HEK293 (cell line): ENCODE measurements around the gene CDC40.
A peak's percentile ranks its signal among the peaks of the same experiment; 100 is the strongest.

Experiments used
- CTCF ChIP-seq: fragments of 450-650 bp; formaldehyde crosslinking; IDR thresholded peaks from 2 replicates; pipeline ENCODE4 v1.5.1; 2016; ENCODE audit warnings: missing biosample characterization, missing genetic modification characterization
- FEZF1 ChIP-seq: fragments of 450-650 bp; formaldehyde crosslinking; IDR thresholded peaks from 2 replicates; pipeline ENCODE4 v1.5.1; 2016; ENCODE audit warnings: missing biosample characterization, missing genetic modification characterization
- MYNN ChIP-seq: fragments of 450-650 bp; formaldehyde crosslinking; IDR thresholded peaks from 2 replicates; pipeline ENCODE4 v1.5.1; 2016; ENCODE audit warnings: missing biosample characterization, missing genetic modification characterization, borderline replicate concordance
- REST ChIP-seq: fragments of 450-650 bp; formaldehyde crosslinking; IDR thresholded peaks from 2 replicates; pipeline ENCODE4 v1.5.1; 2016; ENCODE audit warnings: missing biosample characterization, missing genetic modification characterization
- SALL2 ChIP-seq: fragments of 450-650 bp; formaldehyde crosslinking; IDR thresholded peaks from 2 replicates; pipeline ENCODE4 v1.5.0; 2017; ENCODE audit warnings: missing biosample characterization, mild to moderate bottlenecking, missing genetic modification characterization, borderline replicate concordance
- TRIM28 ChIP-seq: IDR thresholded peaks from 2 replicates; pipeline ENCODE4 v1.6.1; 2011; ENCODE audit warnings: low read length, control low read depth, borderline replicate concordance
- YY1 ChIP-seq: fragments of 450-650 bp; formaldehyde crosslinking; IDR thresholded peaks from 2 replicates; pipeline ENCODE4 v1.5.1; 2018; ENCODE audit warnings: missing biosample characterization, missing genetic modification characterization
- ZBTB11 ChIP-seq: fragments of 450-650 bp; formaldehyde crosslinking; conservative IDR thresholded peaks from 2 replicates; pipeline ENCODE4 v1.5.1; 2016; ENCODE audit warnings: low read depth, missing biosample characterization, missing genetic modification characterization
- ZBTB20 ChIP-seq: fragments of 450-650 bp; formaldehyde crosslinking; IDR thresholded peaks from 2 replicates; pipeline ENCODE4 v1.5.1; 2016; ENCODE audit warnings: missing biosample characterization, missing genetic modification characterization
- ZNF132 ChIP-seq: fragments of 450-650 bp; formaldehyde crosslinking; IDR thresholded peaks from 2 replicates; pipeline ENCODE4 v1.5.1; 2017; ENCODE audit warnings: missing biosample characterization, missing genetic modification characterization, borderline replicate concordance
- ZNF133 ChIP-seq: fragments of 450-650 bp; formaldehyde crosslinking; IDR thresholded peaks from 2 replicates; pipeline ENCODE4 v1.5.1; 2016; ENCODE audit warnings: missing biosample characterization, missing genetic modification characterization
- ZNF248 ChIP-seq: fragments of 450-650 bp; formaldehyde crosslinking; IDR thresholded peaks from 2 replicates; pipeline ENCODE4 v1.5.1; 2017; ENCODE audit warnings: missing biosample characterization, missing genetic modification characterization
- ZNF26 ChIP-seq: fragments of 450-650 bp; formaldehyde crosslinking; IDR thresholded peaks from 2 replicates; pipeline ENCODE4 v1.5.1; 2016; ENCODE audit warnings: missing biosample characterization, missing genetic modification characterization
- ZNF366 ChIP-seq: fragments of 450-650 bp; formaldehyde crosslinking; conservative IDR thresholded peaks from 2 replicates; pipeline ENCODE4 v1.5.1; 2016; ENCODE audit warnings: missing biosample characterization, missing genetic modification characterization
- ZNF416 ChIP-seq: fragments of 450-650 bp; formaldehyde crosslinking; IDR thresholded peaks from 2 replicates; pipeline ENCODE4 v1.5.1; 2016; ENCODE audit warnings: missing biosample characterization, missing genetic modification characterization
- ZNF449 ChIP-seq: fragments of 450-650 bp; formaldehyde crosslinking; IDR thresholded peaks from 2 replicates; pipeline ENCODE4 v1.5.1; 2017; ENCODE audit warnings: missing biosample characterization, mild to moderate bottlenecking, missing genetic modification characterization, moderate library complexity
- ZNF513 ChIP-seq: fragments of 450-650 bp; IDR thresholded peaks from 2 replicates; pipeline ENCODE4 v1.5.1; 2018; ENCODE audit warnings: missing biosample characterization, missing genetic modification characterization
- ZNF639 ChIP-seq: fragments of 450-650 bp; formaldehyde crosslinking; IDR thresholded peaks from 2 replicates; pipeline ENCODE4 v1.5.1; 2016; ENCODE audit warnings: missing biosample characterization, missing genetic modification characterization
- ZNF701 ChIP-seq: fragments of 450-650 bp; formaldehyde crosslinking; IDR thresholded peaks from 2 replicates; pipeline ENCODE4 v1.5.1; 2016; ENCODE audit warnings: missing biosample characterization, missing genetic modification characterization
- ZNF707 ChIP-seq: fragments of 450-650 bp; formaldehyde crosslinking; IDR thresholded peaks from 2 replicates; pipeline ENCODE4 v1.5.1; 2016; ENCODE audit warnings: missing biosample characterization, missing genetic modification characterization
- ZNF747 ChIP-seq: fragments of 450-650 bp; formaldehyde crosslinking; IDR thresholded peaks from 2 replicates; pipeline ENCODE4 v1.5.1; 2016; ENCODE audit warnings: missing biosample characterization, missing genetic modification characterization

The CDC40 gene

GRCh38 chr6:110180228-110181008 lies at the start of gene CDC40 (continued):
- no peak for TF ChIP-seq ZNF416 (tag by site-specific recombination)
- no peak for TF ChIP-seq ZNF707 (tag by site-specific recombination)
- peak; percentile 87; the same call in 1 of the 2 replicates for TF ChIP-seq TRIM28
- no peak for TF ChIP-seq ZNF133 (tag by site-specific recombination)
- TF ChIP-seq ZBTB11 (tag by site-specific recombination), result peak; percentile 46
- no peak for TF ChIP-seq REST (tag by site-specific recombination)
- TF ChIP-seq ZNF513 (tag by site-specific recombination), result 0 out of 2 replicates have a peak, but pooled peaks have one; percentile 43
- no peak for TF ChIP-seq ZNF248 (tag by site-specific recombination)
- no peak for TF ChIP-seq MYNN (tag by site-specific recombination)
- no peak for TF ChIP-seq ZNF26
- TF ChIP-seq YY1, result peak; percentile 23; the same call in 1 of the 2 replicates
- TF ChIP-seq ZNF747 (tag by site-specific recombination), result no peak
- TF ChIP-seq ZNF701, result no peak
- TF ChIP-seq FEZF1 (tag by site-specific recombination), result no peak
- TF ChIP-seq ZNF132 (tag by site-specific recombination), result no peak
- TF ChIP-seq ZNF366, result peak; percentile 54
- no peak for TF ChIP-seq ZBTB20 (tag by site-specific recombination)
- no peak for TF ChIP-seq SALL2 (tag by site-specific recombination)
- TF ChIP-seq CTCF (tag by site-specific recombination), result no peak
- no peak for TF ChIP-seq ZNF639 (tag by site-specific recombination)
- no peak for TF ChIP-seq ZNF449 (tag by site-specific recombination)
